AG09309 (cell line): Measurements from ENCODE around the gene SLC34A1.

ENCODE experiments used
- DNase-seq: peaks from one replicate; pipeline ENCODE4 v3.0.0-alpha.2; 2010; ENCODE audit warnings: low read depth
- H3K4me3 ChIP-seq: 2 replicates; pipeline ENCODE4 v1.5.1; 2011; ENCODE audit warnings: mild to moderate bottlenecking, low read depth, low read length, moderate library complexity; ENCODE audit not compliant: control insufficient read depth
- TF ChIP-seq, protein P1 (sequence below): IDR thresholded peaks from 2 replicates; pipeline ENCODE4 v1.5.1; 2011; ENCODE audit warnings: mild to moderate bottlenecking, low read depth, low read length, inconsistent platforms; ENCODE audit not compliant: insufficient read depth, control insufficient read depth; ENCODE audit errors: missing control alignments

Gene SLC34A1

GRCh38 chr5:177364159-177364962, 19.9 kb upstream of the SLC34A1 start:
- no peak overlapping the region for H3K4me3 ChIP-seq
- no peak for DNase-seq
- TF ChIP-seq, protein P1, sequence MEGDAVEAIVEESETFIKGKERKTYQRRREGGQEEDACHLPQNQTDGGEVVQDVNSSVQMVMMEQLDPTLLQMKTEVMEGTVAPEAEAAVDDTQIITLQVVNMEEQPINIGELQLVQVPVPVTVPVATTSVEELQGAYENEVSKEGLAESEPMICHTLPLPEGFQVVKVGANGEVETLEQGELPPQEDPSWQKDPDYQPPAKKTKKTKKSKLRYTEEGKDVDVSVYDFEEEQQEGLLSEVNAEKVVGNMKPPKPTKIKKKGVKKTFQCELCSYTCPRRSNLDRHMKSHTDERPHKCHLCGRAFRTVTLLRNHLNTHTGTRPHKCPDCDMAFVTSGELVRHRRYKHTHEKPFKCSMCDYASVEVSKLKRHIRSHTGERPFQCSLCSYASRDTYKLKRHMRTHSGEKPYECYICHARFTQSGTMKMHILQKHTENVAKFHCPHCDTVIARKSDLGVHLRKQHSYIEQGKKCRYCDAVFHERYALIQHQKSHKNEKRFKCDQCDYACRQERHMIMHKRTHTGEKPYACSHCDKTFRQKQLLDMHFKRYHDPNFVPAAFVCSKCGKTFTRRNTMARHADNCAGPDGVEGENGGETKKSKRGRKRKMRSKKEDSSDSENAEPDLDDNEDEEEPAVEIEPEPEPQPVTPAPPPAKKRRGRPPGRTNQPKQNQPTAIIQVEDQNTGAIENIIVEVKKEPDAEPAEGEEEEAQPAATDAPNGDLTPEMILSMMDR: no peak

- H3K4me3 ChIP-seq: no peak overlapping the region
- TF ChIP-seq, protein P1: no peak
- DNase-seq: no peak
Measured at GRCh38 chr5:177365845-177366527, 18.2 kb upstream of the SLC34A1 start.

- peak overlapping the region; percentile 42 for H3K4me3 ChIP-seq
- TF ChIP-seq, protein P1: no peak
- no peak for DNase-seq
Measured at GRCh38 chr5:177366528-177367322, 17.5 kb upstream of the SLC34A1 start.

DNA sequence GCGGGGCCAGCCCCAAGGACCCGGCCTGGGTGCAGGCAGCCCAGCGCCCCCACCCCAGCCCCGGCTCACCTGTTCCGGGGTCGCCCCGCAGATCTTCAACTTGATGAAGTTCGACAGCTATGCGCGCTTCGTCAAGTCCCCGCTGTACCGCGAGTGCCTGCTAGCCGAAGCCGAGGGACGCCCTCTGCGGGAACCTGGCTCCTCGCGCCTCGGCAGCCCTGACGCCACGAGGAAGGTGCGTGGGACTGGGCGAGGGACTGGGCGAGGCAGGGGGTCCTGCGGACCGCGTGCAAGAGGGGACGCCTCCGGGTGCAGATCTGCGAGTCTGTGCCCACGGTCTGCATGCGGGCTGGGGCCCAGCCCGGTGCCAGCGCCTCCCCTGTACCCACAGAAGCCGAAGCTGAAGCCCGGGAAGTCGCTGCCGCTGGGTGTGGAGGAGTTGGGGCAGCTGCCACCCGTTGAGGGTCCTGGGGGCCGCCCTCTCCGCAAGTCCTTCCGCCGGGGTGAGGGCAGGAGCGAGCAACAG, 16.8 kb upstream of the SLC34A1 start:
- TF ChIP-seq, protein P1: no peak
- no peak for DNase-seq
- H3K4me3 ChIP-seq: peak overlapping the region; percentile 42

- H3K4me3 ChIP-seq: no peak overlapping the region
- DNase-seq: no peak
- TF ChIP-seq, protein P1: no peak
Measured at GRCh38 chr5:177367981-177368868, 16.0 kb upstream of the SLC34A1 start.
